ENCODE results near the gene UBE2F. TPM values are rescaled to one million over a fixed set of nuclear protein-coding genes. Genes with fewer than 3 reads are reported as not detected.
A peak's percentile ranks its signal among the peaks of the same experiment; 100 is the strongest.

Gene UBE2F
- total RNA-seq, 1 donor from 2014 or later = 58.2 TPM

DNA sequence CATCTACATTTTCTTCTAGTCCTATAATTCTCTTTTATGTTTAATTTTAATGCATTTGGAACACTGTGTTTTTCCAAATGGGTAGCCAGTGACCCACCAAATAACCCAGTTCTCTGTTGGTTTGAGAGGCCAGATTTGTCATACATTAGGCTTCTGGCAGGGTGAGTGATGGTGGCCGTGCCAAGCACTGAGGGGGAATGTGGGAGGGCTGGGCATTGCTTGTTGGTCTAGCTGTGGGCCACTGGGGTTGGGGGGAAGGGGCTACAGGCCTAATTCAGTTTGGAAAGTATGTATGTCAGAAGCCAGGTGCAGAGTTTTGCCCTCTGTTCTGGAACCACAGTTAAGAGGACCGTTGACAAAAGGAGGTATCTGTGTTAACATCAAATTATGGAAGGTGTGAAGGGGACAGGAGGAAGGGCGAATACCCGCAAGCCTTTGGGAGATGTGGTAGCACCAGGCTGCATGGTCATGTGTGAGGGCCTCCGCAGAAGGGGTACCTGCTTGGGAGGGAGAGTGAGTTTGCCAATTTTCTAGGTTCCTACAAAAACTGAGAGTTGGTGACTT lies 55.9 kb downstream of the UBE2F start:
- no peak for ATAC-seq

DNA sequence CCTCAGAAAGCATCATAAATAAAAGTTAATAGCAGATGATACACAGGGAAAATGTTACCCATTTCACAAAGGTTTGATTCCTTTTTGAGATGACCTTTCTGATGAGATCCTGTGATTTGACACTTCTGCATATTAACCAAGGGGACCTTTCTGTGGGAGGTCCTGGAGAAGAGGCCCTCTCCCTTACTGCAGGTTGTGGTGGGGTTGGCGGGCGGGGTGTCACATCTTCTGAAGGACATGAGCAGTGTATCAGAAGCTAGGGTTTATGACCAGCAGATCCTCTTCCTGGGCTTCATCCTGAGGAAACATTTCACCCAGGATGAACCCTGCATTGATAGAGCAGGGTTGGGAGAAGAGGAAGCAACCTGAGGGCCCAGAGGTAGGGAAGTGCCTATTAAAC lies 56.8 kb downstream of the UBE2F start:
- ATAC-seq = no peak

DNA sequence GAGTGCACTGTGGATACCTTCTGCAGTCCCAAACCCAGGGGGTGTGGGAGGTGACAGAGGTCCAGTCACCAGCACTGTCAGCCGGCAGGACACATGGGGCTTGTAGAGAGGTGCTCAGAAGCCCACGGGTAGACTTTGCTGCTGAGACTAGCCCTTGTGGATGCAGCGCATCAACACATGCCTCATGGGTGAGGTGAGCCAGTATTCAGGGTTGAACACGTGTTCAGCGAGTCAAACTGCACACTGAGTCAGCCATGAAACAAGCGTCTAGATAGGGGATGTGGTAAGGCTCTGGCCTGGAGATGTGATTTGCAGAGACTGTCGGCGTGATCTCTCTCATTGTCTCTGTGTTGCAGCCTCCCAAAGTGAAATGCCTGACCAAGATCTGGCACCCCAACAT lies 58.2 kb downstream of the UBE2F start:
- ATAC-seq = peak; percentile 94

DNA sequence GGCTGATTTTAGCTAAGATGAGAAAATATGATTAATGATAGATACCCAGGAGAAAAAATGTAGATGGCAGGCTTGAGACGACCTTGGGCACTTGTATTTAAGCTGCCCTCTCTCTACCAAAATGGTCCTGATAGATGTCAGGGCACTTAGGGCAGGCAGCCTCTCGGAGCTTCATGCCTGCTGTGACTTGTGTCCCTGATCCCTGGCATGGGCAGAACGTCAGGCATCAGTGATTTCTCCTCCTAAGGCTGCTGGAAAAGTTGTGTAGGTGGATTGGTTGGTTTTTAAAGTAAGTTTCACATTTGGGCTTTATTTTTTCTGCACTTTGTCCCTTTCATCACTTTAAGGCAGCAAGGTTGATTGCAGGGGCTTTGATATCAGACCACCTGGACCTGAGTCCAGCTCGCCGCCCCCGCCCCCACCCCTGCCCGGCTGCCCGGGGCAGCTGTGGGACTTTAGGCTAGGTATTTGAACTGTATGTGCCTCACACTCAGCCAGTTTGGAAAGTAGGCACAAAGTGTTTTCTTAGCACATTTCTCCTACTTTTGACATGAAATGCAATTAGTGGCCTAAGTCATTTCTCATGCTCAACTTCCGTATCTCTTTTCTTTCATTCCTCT lies 59.0 kb downstream of the UBE2F start:
- ATAC-seq = peak; percentile 50

DNA sequence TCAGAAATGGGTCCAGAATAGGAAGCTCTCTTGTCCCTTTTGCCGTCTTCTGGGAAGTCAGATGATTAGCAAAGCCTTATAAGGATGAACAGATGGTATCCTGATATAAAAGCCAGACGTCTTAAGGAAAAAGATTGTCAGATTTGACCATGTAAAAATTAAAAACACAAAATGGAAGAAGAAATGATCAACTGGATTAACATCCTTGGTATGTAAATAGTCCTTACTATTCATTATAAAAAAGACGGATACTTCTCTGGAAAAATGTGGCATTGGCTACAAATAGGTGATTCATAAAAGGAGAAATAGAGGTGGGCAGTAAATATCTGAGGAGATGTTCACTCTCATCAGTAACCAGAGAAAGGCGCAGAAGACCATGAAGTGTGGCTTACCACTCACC lies 60.2 kb downstream of the UBE2F start:
- ATAC-seq = no peak

DNA sequence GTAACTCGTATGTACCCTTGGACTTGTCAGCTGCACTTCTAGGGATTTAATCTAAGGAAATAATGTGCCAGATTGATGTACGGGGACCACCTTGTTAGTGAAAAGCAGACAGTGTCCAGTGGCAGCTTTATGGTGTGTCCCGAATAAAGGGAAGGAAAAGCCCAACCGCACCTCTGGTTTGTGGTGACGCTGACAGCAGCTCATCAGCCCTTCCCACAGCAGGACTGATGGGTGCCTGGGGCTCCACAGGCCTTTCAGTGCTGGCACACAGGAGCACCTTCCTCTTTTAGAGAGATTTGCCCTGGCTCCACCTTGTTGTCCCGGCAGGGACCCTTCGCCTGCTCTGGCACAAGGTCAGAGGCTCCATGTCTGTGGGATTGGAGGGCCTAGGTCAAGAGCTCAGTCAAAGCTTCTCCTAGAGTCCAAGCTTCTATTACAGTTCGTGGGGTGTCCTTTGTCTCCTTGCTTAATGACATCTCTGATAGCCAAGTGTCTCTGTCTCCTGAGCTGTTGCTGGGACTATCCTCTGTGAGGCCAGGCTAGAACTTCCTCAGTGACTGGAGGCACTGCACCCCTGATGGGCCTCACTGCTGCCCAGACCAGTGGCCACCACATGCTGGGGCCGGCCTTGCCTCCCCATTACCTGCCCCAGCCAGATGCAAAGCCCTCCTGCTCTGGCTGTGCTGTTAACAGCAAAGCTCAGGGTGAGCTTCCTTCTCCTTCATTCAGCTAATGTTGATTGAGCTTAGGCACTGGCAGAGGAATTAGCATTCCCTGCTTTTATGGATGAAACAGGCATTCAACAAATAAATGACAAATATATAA lies 61.0 kb downstream of the UBE2F start:
- no peak for ATAC-seq

DNA sequence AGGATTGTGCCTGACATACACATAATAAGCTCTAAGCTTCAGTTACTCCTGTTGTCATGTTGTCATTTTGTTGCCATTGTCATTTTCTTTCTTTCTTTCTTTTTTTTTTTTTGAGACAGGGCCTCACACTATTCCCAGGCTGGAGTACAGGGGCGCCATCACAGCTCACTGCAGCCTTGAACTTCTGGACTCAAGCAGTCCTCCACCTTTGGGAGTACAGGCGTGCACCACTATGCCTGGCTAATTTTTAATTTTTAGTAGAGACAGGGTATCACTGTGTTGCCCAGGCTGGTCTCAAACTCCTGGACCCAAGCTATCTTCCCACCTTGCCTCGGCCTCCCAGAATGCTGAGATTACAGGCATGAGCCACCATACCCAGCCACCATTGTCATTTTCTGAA lies 63.0 kb downstream of the UBE2F start:
- ATAC-seq = no peak

DNA sequence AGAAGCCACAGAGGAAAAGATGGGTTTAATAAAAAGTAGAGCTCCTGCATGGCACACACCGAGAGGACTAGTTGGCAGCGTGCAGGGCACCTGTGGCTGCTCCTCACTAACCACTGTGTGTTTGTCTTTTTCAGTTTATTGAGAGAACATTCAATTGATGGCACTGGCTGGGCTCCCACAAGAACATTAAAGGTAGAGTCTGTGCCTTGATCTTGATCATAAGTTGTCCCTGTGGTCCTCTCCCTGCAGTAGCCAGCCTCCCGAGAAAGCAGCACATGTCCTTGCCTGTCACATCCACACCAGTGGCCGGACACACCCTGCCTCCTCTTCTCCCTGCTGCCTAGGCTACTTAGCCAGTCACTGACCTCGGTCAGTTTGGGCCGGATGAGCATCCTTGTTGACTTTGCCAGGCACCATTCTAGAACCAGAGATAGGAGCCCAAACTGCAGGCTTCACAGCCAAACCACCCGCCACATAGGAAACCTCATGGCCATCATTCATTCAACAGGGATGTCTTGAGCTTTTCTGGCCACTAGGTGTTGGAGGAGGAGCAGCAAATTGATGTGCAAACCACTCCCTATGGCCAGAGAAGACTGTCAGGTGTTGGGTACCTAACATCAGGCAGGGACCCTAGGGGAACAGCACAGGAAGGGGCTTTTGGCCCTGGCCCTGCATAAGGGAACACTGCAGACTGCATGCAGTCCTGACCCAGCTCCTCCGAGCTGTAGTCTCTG lies 63.8 kb downstream of the UBE2F start:
- no peak for ATAC-seq

DNA sequence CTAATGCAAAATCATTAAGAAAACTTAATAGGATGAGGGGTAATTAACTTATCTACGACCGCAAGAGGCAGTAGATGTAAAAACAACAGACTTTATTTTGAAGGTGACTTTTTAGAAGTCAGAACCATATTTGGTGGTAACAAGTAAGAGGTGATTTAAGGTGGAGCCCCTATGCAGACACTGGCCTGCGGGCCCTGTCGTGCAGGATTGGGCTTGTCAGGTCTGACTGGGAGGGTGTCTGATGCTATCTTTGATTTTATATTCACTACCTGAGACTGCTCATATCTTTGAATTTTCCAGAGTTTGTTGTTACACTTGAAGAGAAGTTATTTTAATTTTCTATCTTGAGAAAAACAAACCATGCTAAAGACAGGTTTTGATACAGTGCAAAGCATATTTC lies 64.9 kb downstream of the UBE2F start:
- ATAC-seq = peak; percentile 72

DNA sequence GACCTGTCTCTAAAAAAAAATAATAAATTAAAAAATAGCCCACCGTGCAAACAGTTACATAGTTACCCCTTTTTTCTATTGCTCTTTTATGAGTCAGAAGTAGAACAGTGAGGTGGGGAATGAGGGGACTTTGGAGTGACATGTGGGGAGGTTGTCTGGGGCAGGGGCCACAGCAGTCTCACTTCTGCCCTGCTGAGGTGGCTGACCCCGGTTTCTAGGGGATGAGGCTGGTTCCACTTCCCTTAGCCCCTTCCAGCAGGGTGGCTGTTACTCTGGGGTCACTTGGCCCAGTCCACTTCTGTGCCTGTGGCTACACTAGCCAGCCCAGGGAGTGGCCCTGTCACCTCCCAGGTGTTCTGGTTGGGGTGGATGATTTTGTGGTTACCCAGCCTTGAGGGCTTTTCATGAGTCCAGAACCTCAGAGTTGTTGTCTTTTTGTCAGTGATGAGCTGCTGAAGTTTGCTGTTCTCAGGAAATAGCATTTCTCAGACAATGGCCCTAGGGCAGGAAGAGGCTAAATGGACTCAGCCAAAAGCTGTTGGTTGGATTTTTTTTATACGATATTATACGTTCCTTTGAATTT lies 66.0 kb downstream of the UBE2F start:
- ATAC-seq = no peak

DNA sequence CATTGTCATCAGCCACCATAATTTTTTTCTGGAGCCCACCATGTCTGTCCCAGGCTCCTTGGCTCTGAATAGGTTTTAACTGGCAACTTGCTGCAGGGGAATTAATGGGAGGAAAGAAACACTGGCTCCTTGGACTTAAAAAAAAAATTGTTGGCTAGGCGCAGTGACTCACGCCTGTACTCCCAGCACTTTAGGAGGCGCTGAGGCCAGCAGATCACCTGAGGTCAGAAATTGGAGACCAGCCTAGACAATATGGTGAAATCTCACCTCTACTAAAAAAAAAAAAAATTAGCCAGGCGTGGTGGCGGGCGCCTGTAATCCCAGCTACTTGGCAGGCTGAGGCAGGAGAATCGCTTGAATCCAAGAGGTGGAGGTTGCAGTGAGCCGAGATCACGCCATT lies 67.2 kb downstream of the UBE2F start:
- ATAC-seq = peak; percentile 80

DNA sequence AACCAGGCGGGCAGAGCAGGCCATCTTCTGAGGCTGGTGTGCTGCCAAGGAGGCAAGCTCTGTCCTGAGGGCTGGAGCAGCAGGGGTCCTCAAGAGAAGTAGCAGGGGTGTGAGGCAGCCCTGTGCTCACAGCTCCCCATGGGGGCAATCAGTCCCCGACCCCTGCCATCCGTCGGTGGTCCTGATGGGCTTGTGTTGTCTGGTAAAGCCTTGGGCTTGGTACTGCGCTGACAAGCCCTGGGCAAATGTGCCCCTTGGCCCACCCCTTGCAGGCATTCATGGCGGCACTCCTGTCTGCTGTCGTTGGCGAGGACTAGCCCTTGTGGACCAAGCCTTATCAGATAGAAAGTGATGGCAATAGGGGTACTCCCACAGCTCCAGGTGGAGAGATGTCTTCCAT lies 71.4 kb downstream of the UBE2F start:
- ATAC-seq = no peak

DNA sequence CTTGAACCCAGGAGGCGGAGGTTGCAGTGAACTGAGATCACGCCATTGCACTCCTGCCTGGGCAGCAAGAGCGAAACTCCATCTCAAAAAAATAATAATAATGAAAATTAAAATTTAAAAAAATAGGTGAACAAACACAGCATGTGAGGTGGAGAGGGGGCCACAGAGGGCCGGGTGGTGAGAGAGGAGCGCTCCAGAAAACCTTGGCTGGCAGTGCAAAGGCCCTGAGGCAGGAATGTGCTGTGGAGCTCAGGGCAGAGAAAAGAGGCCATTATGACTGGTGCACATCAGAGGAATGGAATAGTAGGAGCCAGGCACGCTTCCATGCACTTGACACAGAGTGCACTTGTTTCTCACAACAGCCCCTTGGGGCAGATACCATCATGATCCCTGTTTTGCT lies 72.3 kb downstream of the UBE2F start:
- no peak for ATAC-seq

DNA sequence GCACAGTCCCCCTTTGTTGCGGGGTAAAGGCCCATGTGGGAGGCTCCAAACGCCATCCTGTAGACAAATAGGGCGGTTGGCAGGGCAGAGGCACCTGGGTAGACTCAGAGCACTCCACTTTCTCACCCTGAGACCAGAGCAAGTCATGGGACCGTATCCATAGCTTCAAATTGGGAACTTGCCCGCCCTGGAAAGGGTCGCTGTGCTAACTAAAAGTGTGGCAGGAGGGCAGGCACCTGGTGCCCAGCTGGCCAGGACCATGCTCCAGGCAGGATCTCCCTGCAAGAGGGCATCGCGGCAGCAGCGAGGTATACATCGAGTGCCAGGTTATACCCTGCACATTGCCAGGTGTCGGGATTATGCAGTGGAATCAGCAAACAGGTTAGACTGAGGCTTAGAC lies 73.2 kb downstream of the UBE2F start:
- no peak for ATAC-seq

DNA sequence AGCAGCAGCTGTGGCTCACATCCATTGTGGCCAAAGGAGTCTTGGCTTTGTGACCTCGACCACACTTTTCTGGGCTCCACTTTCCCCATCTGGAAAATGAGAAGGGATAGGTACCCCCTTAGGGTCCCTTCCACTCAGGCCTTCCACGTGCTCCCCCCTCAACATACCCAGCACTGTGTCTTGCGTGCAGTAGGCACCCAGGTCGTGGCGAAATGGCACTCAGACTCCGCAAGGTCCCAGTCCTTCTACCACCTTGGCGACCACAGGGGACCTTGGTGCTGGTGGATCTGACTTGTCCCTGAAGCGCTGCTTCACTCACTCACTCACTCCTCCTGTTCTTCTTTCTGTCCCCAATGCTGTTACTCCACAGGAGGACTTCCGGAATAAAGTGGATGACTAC lies 74.1 kb downstream of the UBE2F start:
- ATAC-seq = no peak

DNA sequence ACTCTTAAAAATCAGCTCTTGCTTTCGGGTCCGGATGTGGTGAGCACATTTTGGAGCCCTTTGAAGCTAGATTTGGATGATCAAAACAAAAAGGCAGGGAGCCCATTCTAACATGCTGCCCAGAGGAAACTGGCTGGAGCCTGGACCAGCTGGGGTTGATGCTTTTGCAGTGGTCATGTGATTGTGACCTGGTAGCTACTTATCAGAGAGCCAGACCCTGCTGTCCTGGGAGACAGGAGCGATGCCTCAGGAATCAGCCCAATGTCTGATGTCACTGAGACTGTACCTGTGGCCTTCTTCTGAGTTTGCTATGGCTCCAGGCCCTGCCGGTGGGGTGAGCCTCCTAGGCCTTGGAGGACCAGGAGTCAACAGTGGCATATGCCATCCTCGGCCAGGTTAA lies 75.3 kb downstream of the UBE2F start:
- ATAC-seq = no peak

DNA sequence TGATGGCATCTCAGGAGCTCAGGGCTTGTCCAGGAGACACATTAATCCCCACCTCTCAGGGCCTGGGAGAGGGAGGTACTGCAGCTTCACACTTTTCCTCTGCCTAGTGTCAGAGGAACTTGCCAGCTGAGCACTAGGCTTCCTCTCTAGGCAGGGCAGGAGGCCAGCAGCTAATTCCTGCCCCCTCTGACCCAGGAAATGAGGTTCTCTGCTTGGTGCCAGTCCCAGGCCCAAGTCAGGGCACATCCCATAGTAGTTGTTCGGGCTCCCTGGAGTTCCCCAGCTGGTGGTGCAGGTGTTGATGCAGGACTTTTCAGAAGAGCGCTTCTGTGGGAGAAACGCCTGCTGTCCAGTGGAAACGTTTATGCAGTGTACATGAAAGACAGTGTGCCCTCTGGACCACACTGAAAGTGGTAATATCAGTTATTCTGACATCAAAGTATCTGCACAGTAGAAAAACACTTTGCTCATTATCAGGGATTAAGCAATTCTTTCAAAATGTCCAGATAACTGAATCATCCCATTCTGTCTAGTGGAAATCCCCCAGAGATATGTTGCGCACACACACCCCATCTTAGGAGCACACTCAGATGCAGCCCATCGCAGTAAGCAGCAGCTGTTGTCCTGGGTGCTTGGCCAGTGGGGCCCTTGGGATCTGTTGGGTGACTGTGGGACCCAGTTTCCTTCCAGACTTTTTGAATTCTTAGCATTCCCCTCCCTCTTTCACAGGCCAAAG lies 76.2 kb downstream of the UBE2F start:
- ATAC-seq = peak; percentile 84

DNA sequence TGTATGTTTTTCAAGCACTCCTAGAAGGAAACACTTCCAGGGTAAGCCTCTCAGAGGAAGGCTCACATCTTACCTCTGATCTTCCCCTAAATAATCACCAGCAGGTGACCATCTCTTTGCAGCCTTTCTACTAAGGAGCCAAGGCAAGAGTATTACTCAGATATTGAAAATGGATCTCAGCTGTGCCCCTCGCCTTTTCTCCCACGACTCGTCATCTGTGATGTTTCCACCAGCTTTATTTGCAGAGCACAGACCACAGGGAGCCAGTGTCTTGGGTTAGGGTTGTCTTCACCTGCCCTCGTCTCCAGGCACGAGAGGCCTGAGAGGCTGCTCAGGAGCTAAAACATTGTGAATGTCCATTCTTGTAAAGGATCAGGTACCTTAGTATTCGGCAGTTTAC lies 77.0 kb downstream of the UBE2F start:
- ATAC-seq = no peak

DNA sequence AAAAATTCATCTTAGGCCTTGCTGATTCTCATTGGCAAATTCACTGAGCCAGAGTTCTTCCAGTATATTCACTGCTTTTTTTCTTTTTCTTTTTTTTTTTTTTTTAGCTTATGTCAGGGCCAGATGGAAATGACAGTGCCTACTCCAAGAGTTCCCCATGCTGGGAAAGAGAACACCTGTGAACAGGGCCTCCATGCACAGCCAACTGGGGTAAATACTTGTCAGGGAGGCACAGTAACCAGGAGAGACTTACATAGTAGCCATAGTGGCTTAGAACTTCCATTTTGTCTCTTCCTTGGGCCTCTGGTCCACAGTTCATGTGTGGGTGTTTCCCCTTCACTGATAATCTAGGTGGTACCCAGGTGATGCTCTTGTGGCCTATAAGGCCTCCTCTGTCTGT lies 78.8 kb downstream of the UBE2F start:
- ATAC-seq = no peak

DNA sequence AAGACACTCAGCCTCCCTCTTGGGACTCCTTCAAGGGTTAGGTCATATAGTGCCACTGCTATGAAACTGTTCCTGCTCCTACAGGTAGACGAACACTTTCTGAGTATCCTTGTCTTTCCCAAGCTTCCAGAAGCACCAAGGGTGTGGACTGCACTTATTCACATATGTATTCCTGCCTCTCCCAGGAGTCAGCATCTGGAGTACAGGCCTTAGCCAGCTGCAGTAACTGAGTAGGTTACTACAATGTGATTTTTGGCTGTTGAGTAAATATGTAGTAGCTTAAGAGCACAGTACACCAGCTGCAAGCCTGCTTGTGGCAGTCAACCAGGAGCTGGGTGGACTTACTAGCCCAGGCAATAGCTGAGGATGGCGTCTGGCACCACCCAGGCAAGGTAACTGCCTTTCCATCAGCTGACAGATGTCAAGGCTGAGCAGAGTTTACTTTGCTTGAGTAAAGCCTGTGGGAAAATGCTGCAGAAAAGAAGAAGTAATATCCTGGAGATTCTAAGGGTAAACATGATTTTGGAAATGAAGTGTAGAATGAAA lies 80.0 kb downstream of the UBE2F start:
- no peak for ATAC-seq

DNA sequence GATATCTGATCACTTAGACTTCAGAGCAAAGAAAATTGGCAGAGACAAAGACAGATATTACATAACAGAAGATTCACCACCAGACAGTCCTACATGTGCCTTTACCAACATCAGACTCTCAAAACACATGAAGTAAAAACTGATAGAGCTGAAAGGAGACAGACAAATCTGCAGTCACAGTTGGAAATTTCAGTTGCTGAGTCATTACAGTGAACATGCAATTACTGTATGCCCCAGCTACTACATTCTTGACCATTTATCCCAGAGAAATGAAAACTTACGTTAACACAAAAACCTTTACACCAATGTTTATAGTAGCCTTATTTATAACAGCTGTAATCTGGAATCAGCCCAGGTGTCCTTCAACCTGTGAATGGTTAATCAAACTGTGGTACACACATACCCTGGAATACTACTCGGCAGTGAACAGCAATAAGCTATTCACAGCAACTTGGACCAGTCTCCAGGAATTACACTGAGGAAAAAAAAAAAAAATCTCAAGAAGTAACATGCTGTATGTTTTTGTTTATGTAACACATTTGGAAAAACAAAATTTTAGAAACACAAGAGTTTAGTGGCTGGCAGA lies 86.5 kb downstream of the UBE2F start:
- ATAC-seq = no peak

DNA sequence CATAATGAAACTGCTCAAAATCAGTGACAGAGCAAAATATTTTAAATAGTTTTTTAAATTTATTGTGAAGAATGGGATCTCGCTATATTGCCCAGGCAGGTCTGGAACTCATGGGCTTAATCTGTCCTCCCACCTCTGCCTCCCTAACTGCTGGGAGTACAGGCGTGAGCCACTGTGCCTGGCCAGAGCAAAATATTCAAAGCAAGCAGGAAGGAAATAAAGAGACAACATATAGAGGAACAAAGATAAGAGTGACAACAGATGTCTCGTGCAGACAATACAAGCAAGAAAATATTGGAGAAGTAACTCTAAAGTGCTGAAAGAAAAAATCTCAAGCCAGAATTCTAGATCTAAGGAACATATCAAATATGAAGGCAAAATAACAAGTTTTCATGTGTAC lies 89.0 kb downstream of the UBE2F start:
- ATAC-seq = no peak
